HCT116 (cell line): ENCODE data around the gene LRRC4C. TPM values are rescaled to one million over a fixed set of nuclear protein-coding genes. Genes with fewer than 3 reads are reported as not detected.

ENCODE experiments used
- ATAC-seq: fragments of 200-7000 bp; cut with Tn5 transposase; 2 replicates; pipeline ENCODE4 v1.9.1; 2020; ENCODE audit warnings: mild to moderate bottlenecking, moderate library complexity
- BruUV-seq: library from RNA; stranded (reverse); fragments of 400-500 nt; replicated peaks from 2 replicates; lab custom pipeline; 2021; lab: Mats Ljungman, UMichigan
- CTCF ChIA-PET: fragments of 300-600 bp; sonication (Branson Sonifier 250); formaldehyde crosslinking; loops from one replicate; lab custom pipeline; 2021; ENCODE audit warnings: antibody characterized with exemption; lab: Charles Lee
- POLR2A ChIA-PET: fragments of 300-600, 350-600 bp; sonication (Branson Sonifier 250); formaldehyde crosslinking; loops from one replicate; lab custom pipeline; 2021; ENCODE audit warnings: antibody characterized with exemption; lab: Charles Lee
- RAD21 ChIA-PET, 2 experiments: fragments of 300-600 bp; sonication (Branson Sonifier 250); formaldehyde crosslinking; loops; one replicate each; lab custom pipeline; 2023; ENCODE audit warnings: low total read pairs in 2 of 2; ENCODE audit not compliant: uncharacterized antibody in 2 of 2, unreplicated experiment in 2 of 2, low non-redundant PET in 1 of 2; lab: Charles Lee
- DNase-seq: peaks from one replicate; pipeline ENCODE4 v3.0.0-alpha.2; 2010; ENCODE audit warnings: low read depth, low spot score
- H2AFZ ChIP-seq: fragments of 200-600 bp; shearing (Covaris generic), sonication (generic); 2 replicates; pipeline ENCODE4 v1.6.1; 2017; ENCODE audit warnings: low read depth, mixed run types, mixed read lengths, antibody characterized with exemption, low read length; ENCODE audit not compliant: poor library complexity, severe bottlenecking
- H3K27ac ChIP-seq: 2 replicates; pipeline ENCODE4 v1.5.1; 2012; ENCODE audit warnings: low read depth, low read length
- H3K27me3 ChIP-seq: fragments of 200-600 bp; sonication (generic); 2 replicates; pipeline ENCODE4 v1.6.1; 2016; ENCODE audit warnings: mixed run types, low read length, mixed read lengths; ENCODE audit not compliant: insufficient read depth
- H3K36me3 ChIP-seq, 2 experiments: fragments of 200-500 bp in 1 of 2; fragments of 200-600 bp in 1 of 2; sonication (Bioruptor generic) in 1 of 2; sonication (generic) in 1 of 2; 2 replicates each; pipeline versions ENCODE4 v1.5.1 to v1.6.1; 2014 to 2016; ENCODE audit warnings: low read length in 2 of 2, inconsistent platforms in 1 of 2, mixed read lengths in 1 of 2, mixed run types in 1 of 2; ENCODE audit not compliant: insufficient read depth in 2 of 2, control insufficient read depth in 1 of 2
- H3K4me1 ChIP-seq, 2 experiments: fragments of 200-600 bp in 1 of 2; sonication (generic) in 1 of 2; 2 replicates each; pipeline versions ENCODE4 v1.5.1 to v1.6.1; 2012 to 2017; ENCODE audit warnings: low read length in 2 of 2, inconsistent platforms in 1 of 2, mild to moderate bottlenecking in 1 of 2, mixed read lengths in 1 of 2, mixed run types in 1 of 2, moderate library complexity in 1 of 2; ENCODE audit not compliant: insufficient read depth in 2 of 2, control insufficient read depth in 1 of 2
- H3K4me2 ChIP-seq: fragments of 200-600 bp; sonication (generic); 2 replicates; pipeline ENCODE4 v1.6.1; 2017; ENCODE audit warnings: mixed run types, low read length, mixed read lengths
- H3K4me3 ChIP-seq, 2 experiments: fragments of 200-600 bp in 1 of 2; sonication (generic) in 1 of 2; replicated peaks in 1 of 2; 2 replicates each; pipeline ENCODE4 v1.5.1; 2011 to 2016; ENCODE audit warnings: low read length in 2 of 2, control low read depth in 1 of 2, low read depth in 1 of 2, mild to moderate bottlenecking in 1 of 2, mixed read lengths in 1 of 2, mixed run types in 1 of 2
- H3K79me2 ChIP-seq: fragments of 200-600 bp; sonication (generic); 2 replicates; pipeline ENCODE4 v1.6.1; 2017; ENCODE audit warnings: mild to moderate bottlenecking, mixed run types, low read length, moderate library complexity, mixed read lengths; ENCODE audit not compliant: insufficient read depth
- H3K9ac ChIP-seq: fragments of 200-600 bp; sonication (generic); 2 replicates; pipeline ENCODE4 v1.6.1; 2016; ENCODE audit warnings: low read length, mixed read lengths
- H3K9me2 ChIP-seq: fragments of 200-600 bp; sonication (generic), shearing (Covaris generic); 2 replicates; pipeline ENCODE4 v1.6.1; 2017; ENCODE audit warnings: mixed run types, mild to moderate bottlenecking, moderate library complexity; ENCODE audit not compliant: insufficient read depth
- H3K9me3 ChIP-seq, 2 experiments: fragments of 200-500 bp in 1 of 2; fragments of 200-600 bp in 1 of 2; sonication (Bioruptor generic) in 1 of 2; sonication (generic) in 1 of 2; 2 replicates each; pipeline ENCODE4 v1.6.1; 2014 to 2017; ENCODE audit warnings: low read length in 2 of 2, mixed read lengths in 2 of 2, inconsistent platforms in 1 of 2, low read depth in 1 of 2, mild to moderate bottlenecking in 1 of 2, mixed run types in 1 of 2, moderate library complexity in 1 of 2; ENCODE audit not compliant: control insufficient read depth in 1 of 2, insufficient read depth in 1 of 2
- H4K20me1 ChIP-seq: fragments of 200-600 bp; sonication (generic), shearing (Covaris generic); 2 replicates; pipeline ENCODE4 v1.6.1; 2017; ENCODE audit warnings: mixed run types, mild to moderate bottlenecking, moderate library complexity; ENCODE audit not compliant: insufficient read depth
- EZH2phosphoT487 ChIP-seq: fragments of 200-600 bp; IDR thresholded peaks from 2 replicates; pipeline ENCODE4 v1.6.1; 2018; ENCODE audit warnings: antibody characterized with exemption, borderline replicate concordance
- POLR2AphosphoS5 ChIP-seq: IDR thresholded peaks from 2 replicates; pipeline ENCODE4 v1.6.1; 2011; ENCODE audit warnings: mild to moderate bottlenecking, low read depth, low read length, moderate library complexity
- RAD21 ChIP-seq: IDR thresholded peaks from 2 replicates; pipeline ENCODE4 v1.6.1; 2012; ENCODE audit warnings: low read depth, mild to moderate bottlenecking
- YY1 ChIP-seq: IDR thresholded peaks from 2 replicates; pipeline ENCODE4 v1.6.1; 2011; ENCODE audit warnings: low read length, low read depth, moderate library complexity, mild to moderate bottlenecking; ENCODE audit not compliant: insufficient replicate concordance; ENCODE audit errors: extremely low read depth
- ZBTB33 ChIP-seq: IDR thresholded peaks from 2 replicates; pipeline ENCODE4 v1.6.1; 2011; ENCODE audit warnings: mild to moderate bottlenecking, low read length, moderate library complexity; ENCODE audit not compliant: insufficient replicate concordance; ENCODE audit errors: extremely low read depth
- ZNF274 ChIP-seq: fragments of 200-500 bp; sonication (Bioruptor generic); IDR thresholded peaks from 2 replicates; pipeline ENCODE4 v1.6.1; 2014; ENCODE audit warnings: mild to moderate bottlenecking, low read depth, low read length, inconsistent platforms
- intact Hi-C: fragments of 100-400 bp; cut with micrococcal nuclease; formaldehyde crosslinking; loops from 2 replicates; pipeline ENCODE4 v1.10.0; 2022
- total RNA-seq: library from RNA; stranded (reverse); gene quantifications from one replicate; pipeline ENCODE4 v1.2.1, GENCODE V29; 2021; ENCODE audit not compliant: unreplicated experiment
- TF ChIP-seq, protein P1 (sequence below): IDR thresholded peaks from 2 replicates; pipeline ENCODE4 v1.6.1; 2012
- TF ChIP-seq, protein P2 (sequence below), 3 experiments: fragments of 200-600 bp in 1 of 3; sonication (generic) in 1 of 3; IDR thresholded peaks in 2 of 3; conservative IDR thresholded peaks in 1 of 3; 2 replicates each; pipeline ENCODE4 v1.5.1; 2012 to 2017; ENCODE audit warnings: low read depth in 2 of 3, low read length in 2 of 3, antibody characterized with exemption in 1 of 3, borderline replicate concordance in 1 of 3, control low read depth in 1 of 3, mild to moderate bottlenecking in 1 of 3, mixed read lengths in 1 of 3, mixed run types in 1 of 3, moderate library complexity in 1 of 3; ENCODE audit not compliant: insufficient read depth in 1 of 3

The LRRC4C gene
- total RNA-seq, 1 experiment from 2014 or later: not detected

- BruUV-seq: no TSS peak
- Histone ChIP-seq H3K27ac (no peak overlapping the region), H3K4me3 (no peak overlapping the region), H3K4me2 (no peak overlapping the region), H3K4me1 (no peaks in the 10 kb centered on the region), H3K9me2 (no peaks in the 10 kb centered on the region), H2AFZ (no peak overlapping the region), H4K20me1 (no peaks in the 10 kb centered on the region), H3K27me3 (no peaks in the 10 kb centered on the region), H3K9ac (no peak overlapping the region), H3K79me2 (no peaks in the 10 kb centered on the region), H3K9me3 (peaks cover 5 to 18% of the 10 kb centered on the region in 2 experiments; a peak in 2 of 4 replicates), H3K36me3 (no peaks in the 10 kb centered on the region)
- no peak for ATAC-seq
- POLR2A ChIA-PET: no interaction called here
- RAD21 ChIA-PET: no interaction called here
- CTCF ChIA-PET: no interaction called here
- intact Hi-C loops: no loop called here
- TF ChIP-seq YY1 (no peak), RAD21 (no peak), EZH2phosphoT487 (no peak), ZNF274 (no peak), POLR2AphosphoS5 (no peak)
- TF ChIP-seq, protein P1, sequence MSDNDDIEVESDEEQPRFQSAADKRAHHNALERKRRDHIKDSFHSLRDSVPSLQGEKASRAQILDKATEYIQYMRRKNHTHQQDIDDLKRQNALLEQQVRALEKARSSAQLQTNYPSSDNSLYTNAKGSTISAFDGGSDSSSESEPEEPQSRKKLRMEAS: no peak
- TF ChIP-seq, protein P2, sequence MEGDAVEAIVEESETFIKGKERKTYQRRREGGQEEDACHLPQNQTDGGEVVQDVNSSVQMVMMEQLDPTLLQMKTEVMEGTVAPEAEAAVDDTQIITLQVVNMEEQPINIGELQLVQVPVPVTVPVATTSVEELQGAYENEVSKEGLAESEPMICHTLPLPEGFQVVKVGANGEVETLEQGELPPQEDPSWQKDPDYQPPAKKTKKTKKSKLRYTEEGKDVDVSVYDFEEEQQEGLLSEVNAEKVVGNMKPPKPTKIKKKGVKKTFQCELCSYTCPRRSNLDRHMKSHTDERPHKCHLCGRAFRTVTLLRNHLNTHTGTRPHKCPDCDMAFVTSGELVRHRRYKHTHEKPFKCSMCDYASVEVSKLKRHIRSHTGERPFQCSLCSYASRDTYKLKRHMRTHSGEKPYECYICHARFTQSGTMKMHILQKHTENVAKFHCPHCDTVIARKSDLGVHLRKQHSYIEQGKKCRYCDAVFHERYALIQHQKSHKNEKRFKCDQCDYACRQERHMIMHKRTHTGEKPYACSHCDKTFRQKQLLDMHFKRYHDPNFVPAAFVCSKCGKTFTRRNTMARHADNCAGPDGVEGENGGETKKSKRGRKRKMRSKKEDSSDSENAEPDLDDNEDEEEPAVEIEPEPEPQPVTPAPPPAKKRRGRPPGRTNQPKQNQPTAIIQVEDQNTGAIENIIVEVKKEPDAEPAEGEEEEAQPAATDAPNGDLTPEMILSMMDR (IDR thresholded peaks at IDR 0.05 in 2 of 3, conservative IDR thresholded peaks at IDR 0.05 in 1 of 3; ENCODE audit: borderline replicate concordance in 1 of 3, insufficient read depth in 1 of 3, low read depth in 2 of 3, low read length in 2 of 3): no peak
- DNase-seq: no peak
These were observed 192.0 kb downstream of the LRRC4C start for GRCh38 chr11:41267451-41267850.

GRCh38 chr11:41256041-41256440, 203.4 kb downstream of the LRRC4C start:
- H3K4me1 ChIP-seq: no peaks in the 10 kb centered on the region
- no peak overlapping the region for H3K27ac ChIP-seq
- ATAC-seq (no peak), DNase-seq (no peak)
- H3K9ac ChIP-seq: no peak overlapping the region
- ChIA-PET RAD21 (no interaction called here), POLR2A (no interaction called here), CTCF (no interaction called here)
- no peaks in the 10 kb centered on the region for H4K20me1 ChIP-seq
- TF ChIP-seq ZBTB33: no peak
- no peak for TF ChIP-seq POLR2AphosphoS5
- no peak overlapping the region for H2AFZ ChIP-seq
- no peaks in the 10 kb centered on the region for H3K36me3 ChIP-seq
- no TSS peak for BruUV-seq
- no peaks in the 10 kb centered on the region for H3K79me2 ChIP-seq
- no peaks in the 10 kb centered on the region for H3K27me3 ChIP-seq
- H3K9me3 ChIP-seq: peaks cover 3 to 28% of the 10 kb centered on the region in 2 experiments; a peak in 2 of 4 replicates
- no peaks in the 10 kb centered on the region for H3K9me2 ChIP-seq
- intact Hi-C loops: no loop called here
- no peak overlapping the region for H3K4me2 ChIP-seq
- H3K4me3 ChIP-seq: no peak overlapping the region
